Body of pancreas (tissue), 4 donors: ENCODE results near the gene IPO4.

Source experiments
- POLR2A ChIP-seq, 3 donors: fragments of 450-650 bp; IDR thresholded peaks; one replicate each; pipeline ENCODE4 v1.6.1; 2016; ENCODE audit warnings: antibody characterized with exemption in 3 of 3, mild to moderate bottlenecking in 2 of 3
- TF ChIP-seq, protein P1 (sequence below), 7 experiments: fragments of 450-650 bp in 4 of 7; fragments of 200-600 bp in 3 of 7; sonication (generic) in 3 of 7; IDR thresholded peaks; one replicate each; pipeline ENCODE4 v1.5.1; 2016 to 2019; ENCODE audit warnings: antibody characterized with exemption in 7 of 7

DNA sequence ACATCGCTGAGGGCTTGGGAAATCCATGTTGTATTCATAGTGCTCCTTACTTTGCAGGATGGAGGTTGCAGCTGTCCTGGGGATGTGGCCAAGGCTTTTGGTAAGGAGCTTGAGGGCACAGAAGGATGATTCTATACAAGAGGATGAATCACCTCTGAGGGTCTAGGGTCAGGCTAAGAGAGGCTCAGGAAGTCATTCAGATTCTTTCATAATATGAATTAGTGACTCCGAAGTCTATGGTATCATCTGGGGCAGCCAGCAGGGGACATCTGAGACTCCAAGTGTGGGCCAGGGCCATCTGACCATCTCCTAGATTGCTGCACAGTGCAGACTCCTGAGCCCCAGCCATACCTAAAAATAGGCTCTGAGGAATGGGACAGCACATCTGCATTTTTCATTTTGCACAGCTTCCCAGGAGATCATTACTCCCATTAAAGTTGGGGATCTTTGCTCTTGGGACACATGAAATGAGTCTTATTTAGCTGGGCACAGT, 48.9 kb upstream of the IPO4 start:
- TF ChIP-seq, protein P1, sequence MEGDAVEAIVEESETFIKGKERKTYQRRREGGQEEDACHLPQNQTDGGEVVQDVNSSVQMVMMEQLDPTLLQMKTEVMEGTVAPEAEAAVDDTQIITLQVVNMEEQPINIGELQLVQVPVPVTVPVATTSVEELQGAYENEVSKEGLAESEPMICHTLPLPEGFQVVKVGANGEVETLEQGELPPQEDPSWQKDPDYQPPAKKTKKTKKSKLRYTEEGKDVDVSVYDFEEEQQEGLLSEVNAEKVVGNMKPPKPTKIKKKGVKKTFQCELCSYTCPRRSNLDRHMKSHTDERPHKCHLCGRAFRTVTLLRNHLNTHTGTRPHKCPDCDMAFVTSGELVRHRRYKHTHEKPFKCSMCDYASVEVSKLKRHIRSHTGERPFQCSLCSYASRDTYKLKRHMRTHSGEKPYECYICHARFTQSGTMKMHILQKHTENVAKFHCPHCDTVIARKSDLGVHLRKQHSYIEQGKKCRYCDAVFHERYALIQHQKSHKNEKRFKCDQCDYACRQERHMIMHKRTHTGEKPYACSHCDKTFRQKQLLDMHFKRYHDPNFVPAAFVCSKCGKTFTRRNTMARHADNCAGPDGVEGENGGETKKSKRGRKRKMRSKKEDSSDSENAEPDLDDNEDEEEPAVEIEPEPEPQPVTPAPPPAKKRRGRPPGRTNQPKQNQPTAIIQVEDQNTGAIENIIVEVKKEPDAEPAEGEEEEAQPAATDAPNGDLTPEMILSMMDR (IDR thresholded peaks at IDR 0.05) = no peak
- no peak for TF ChIP-seq POLR2A (IDR thresholded peaks at IDR 0.05)
